ENCODE data around the gene MBD2.

GRCh38 chr18:54247511-54248175, 23.2 kb upstream of the MBD2 start:
- TF ChIP-seq, protein P1, sequence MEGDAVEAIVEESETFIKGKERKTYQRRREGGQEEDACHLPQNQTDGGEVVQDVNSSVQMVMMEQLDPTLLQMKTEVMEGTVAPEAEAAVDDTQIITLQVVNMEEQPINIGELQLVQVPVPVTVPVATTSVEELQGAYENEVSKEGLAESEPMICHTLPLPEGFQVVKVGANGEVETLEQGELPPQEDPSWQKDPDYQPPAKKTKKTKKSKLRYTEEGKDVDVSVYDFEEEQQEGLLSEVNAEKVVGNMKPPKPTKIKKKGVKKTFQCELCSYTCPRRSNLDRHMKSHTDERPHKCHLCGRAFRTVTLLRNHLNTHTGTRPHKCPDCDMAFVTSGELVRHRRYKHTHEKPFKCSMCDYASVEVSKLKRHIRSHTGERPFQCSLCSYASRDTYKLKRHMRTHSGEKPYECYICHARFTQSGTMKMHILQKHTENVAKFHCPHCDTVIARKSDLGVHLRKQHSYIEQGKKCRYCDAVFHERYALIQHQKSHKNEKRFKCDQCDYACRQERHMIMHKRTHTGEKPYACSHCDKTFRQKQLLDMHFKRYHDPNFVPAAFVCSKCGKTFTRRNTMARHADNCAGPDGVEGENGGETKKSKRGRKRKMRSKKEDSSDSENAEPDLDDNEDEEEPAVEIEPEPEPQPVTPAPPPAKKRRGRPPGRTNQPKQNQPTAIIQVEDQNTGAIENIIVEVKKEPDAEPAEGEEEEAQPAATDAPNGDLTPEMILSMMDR (conservative IDR thresholded peaks at IDR 0.05 in 1 of 2, IDR thresholded peaks at IDR 0.05 in 1 of 2; ENCODE audit: low read depth in 1 of 2, low read length in 2 of 2), result no peak
- TF ChIP-seq EZH2 (IDR thresholded peaks at IDR 0.05; ENCODE audit: low read length, missing control alignments), result no peak

Measured in fibroblast of lung (primary cell).